ENCODE measurements around the gene LRFN5. TPM values are rescaled to one million over a fixed set of nuclear protein-coding genes. Genes with fewer than 3 reads are reported as not detected.

LRFN5 gene
- total and polyA plus RNA-seq, 9 of the 15 experiments (the other 6 are each of a cell fraction or from before 2014, with no cell fraction given), result 0.01 to 0.27 (median 0.09) TPM; not detected in 1

DNA sequence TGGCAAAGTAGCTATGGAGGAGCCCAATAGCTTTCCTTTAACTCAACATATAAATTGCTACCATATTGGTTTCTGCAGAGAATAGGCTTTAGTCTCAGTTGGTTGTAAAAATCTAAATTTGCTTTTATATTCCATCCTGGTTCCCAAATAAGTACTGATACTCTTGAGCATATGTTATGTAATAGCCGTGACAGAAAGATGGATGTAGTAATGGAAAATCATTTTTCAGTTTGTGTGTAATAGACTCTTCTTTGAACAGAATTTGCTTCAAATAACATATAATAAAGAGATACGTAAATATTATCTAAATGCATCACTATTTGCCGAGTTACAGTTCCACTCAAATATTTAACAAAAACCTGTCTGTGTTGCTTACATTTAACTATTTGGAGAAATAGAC is 271.6 kb downstream of the LRFN5 start:
- Histone ChIP-seq H2AFZ (ENCODE audit: low read depth, low read length) (no peak overlapping the region), H3K36me3 (ENCODE audit: control insufficient read depth, insufficient read depth, low read length) (no peaks in the 10 kb centered on the region), H3K9me1 (ENCODE audit: control insufficient read depth, insufficient read depth, low read length) (no peaks in the 10 kb centered on the region), H3K4me2 (ENCODE audit: insufficient read depth, low read length) (no peak overlapping the region), H3K9me3 (replicated peaks; ENCODE audit: control insufficient read depth, insufficient read depth, low read depth, low read length) (no peaks in the 10 kb centered on the region), H4K20me1 (replicated peaks; ENCODE audit: control insufficient read depth, insufficient read depth, low read length) (no peaks in the 10 kb centered on the region), H3K4me1 (replicated peaks in 1 of 2; ENCODE audit: control insufficient read depth in 2 of 2, insufficient read depth in 2 of 2, low read length in 2 of 2) (no peaks in the 10 kb centered on the region), H3K79me2 (ENCODE audit: control insufficient read depth, insufficient read depth, low read length) (no peaks in the 10 kb centered on the region), H3K27ac (ENCODE audit: extremely low read depth, low read depth, low read length) (no peak overlapping the region), H3K9ac (ENCODE audit: insufficient read depth in 1 of 2, low read depth in 2 of 2, low read length in 2 of 2) (no peak overlapping the region), H3K4me3 (no peak overlapping the region), H3K27me3 (ENCODE audit: control insufficient read depth in 2 of 2, insufficient read depth in 2 of 2, low read length in 2 of 2) (no peaks in the 10 kb centered on the region)
- ATAC-seq (no peak), FAIRE-seq (no peak), DNase-seq (ENCODE audit: extremely low read depth in 1 of 4, low spot score in 3 of 4) (no peak)
- no TSS peak for BruUV-seq (replicated peaks)
- in situ Hi-C loops (cut with MboI) (no loop called here), intact Hi-C loops (cut with micrococcal nuclease) (no loop called here)
- WGBS (ENCODE audit: insufficient coverage, low coverage, missing lambda C conversion rate), result 3% methylated on average over 3 of the region's 3 CpGs
- POLR2A ChIA-PET, result no interaction called here
- CTCF ChIA-PET (ENCODE audit: low intra/inter-chr PET ratio), result no interaction called here
- TF ChIP-seq EHMT2 (IDR thresholded peaks at IDR 0.05), result no peak
- no peak for TF ChIP-seq ZBTB8A (IDR thresholded peaks at IDR 0.05; ENCODE audit: partially characterized antibody)
- TF ChIP-seq POLR2H (tag; IDR thresholded peaks at IDR 0.05; ENCODE audit: low read depth), result no peak
- TF ChIP-seq XRCC4 (IDR thresholded peaks at IDR 0.05; ENCODE audit: extremely low read depth, insufficient read depth, insufficient read length), result no peak
- TF ChIP-seq ZNF551 (CRISPR knock-in tag; IDR thresholded peaks at IDR 0.05), result no peak
- TF ChIP-seq, protein P1, sequence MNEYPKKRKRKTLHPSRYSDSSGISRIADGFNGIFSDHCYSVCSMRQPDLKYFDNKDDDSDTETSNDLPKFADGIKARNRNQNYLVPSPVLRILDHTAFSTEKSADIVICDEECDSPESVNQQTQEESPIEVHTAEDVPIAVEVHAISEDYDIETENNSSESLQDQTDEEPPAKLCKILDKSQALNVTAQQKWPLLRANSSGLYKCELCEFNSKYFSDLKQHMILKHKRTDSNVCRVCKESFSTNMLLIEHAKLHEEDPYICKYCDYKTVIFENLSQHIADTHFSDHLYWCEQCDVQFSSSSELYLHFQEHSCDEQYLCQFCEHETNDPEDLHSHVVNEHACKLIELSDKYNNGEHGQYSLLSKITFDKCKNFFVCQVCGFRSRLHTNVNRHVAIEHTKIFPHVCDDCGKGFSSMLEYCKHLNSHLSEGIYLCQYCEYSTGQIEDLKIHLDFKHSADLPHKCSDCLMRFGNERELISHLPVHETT (CRISPR knock-in tag; conservative IDR thresholded peaks at IDR 0.05 in 1 of 2, IDR thresholded peaks at IDR 0.05 in 1 of 2), result no peak
- TF ChIP-seq, protein P2, sequence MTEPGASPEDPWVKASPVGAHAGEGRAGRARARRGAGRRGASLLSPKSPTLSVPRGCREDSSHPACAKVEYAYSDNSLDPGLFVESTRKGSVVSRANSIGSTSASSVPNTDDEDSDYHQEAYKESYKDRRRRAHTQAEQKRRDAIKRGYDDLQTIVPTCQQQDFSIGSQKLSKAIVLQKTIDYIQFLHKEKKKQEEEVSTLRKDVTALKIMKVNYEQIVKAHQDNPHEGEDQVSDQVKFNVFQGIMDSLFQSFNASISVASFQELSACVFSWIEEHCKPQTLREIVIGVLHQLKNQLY (CRISPR knock-in tag; conservative IDR thresholded peaks at IDR 0.05), result no peak
- no peak for TF ChIP-seq RBM39 (optimal IDR thresholded peaks at IDR 0.05; ENCODE audit: low read depth, low read length)
- TF ChIP-seq KLF16 (IDR thresholded peaks at IDR 0.05), result no peak
- no peak for TF ChIP-seq SAP30 (IDR thresholded peaks at IDR 0.05; ENCODE audit: borderline replicate concordance, insufficient read depth, low read depth, low read length, poor library complexity, severe bottlenecking)
- no peak for TF ChIP-seq PCBP1 (IDR thresholded peaks at IDR 0.05; ENCODE audit: low read depth, low read length, poor library complexity, severe bottlenecking)
- TF ChIP-seq, protein P3, sequence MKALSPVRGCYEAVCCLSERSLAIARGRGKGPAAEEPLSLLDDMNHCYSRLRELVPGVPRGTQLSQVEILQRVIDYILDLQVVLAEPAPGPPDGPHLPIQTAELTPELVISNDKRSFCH (CRISPR knock-in tag; IDR thresholded peaks at IDR 0.05), result no peak
- TF ChIP-seq, protein P3 (tag; IDR thresholded peaks at IDR 0.05), result no peak
- TF ChIP-seq, protein P4, sequence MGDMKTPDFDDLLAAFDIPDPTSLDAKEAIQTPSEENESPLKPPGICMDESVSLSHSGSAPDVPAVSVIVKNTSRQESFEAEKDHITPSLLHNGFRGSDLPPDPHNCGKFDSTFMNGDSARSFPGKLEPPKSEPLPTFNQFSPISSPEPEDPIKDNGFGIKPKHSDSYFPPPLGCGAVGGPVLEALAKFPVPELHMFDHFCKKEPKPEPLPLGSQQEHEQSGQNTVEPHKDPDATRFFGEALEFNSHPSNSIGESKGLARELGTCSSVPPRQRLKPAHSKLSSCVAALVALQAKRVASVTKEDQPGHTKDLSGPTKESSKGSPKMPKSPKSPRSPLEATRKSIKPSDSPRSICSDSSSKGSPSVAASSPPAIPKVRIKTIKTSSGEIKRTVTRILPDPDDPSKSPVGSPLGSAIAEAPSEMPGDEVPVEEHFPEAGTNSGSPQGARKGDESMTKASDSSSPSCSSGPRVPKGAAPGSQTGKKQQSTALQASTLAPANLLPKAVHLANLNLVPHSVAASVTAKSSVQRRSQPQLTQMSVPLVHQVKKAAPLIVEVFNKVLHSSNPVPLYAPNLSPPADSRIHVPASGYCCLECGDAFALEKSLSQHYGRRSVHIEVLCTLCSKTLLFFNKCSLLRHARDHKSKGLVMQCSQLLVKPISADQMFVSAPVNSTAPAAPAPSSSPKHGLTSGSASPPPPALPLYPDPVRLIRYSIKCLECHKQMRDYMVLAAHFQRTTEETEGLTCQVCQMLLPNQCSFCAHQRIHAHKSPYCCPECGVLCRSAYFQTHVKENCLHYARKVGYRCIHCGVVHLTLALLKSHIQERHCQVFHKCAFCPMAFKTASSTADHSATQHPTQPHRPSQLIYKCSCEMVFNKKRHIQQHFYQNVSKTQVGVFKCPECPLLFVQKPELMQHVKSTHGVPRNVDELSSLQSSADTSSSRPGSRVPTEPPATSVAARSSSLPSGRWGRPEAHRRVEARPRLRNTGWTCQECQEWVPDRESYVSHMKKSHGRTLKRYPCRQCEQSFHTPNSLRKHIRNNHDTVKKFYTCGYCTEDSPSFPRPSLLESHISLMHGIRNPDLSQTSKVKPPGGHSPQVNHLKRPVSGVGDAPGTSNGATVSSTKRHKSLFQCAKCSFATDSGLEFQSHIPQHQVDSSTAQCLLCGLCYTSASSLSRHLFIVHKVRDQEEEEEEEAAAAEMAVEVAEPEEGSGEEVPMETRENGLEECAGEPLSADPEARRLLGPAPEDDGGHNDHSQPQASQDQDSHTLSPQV (IDR thresholded peaks at IDR 0.05), result no peak
- no peak for TF ChIP-seq CBFB (CRISPR knock-in tag; IDR thresholded peaks at IDR 0.05)
- TF ChIP-seq MAFK (IDR thresholded peaks at IDR 0.05; ENCODE audit: low read length), result no peak
- no peak for TF ChIP-seq HOXB6 (CRISPR knock-in tag; IDR thresholded peaks at IDR 0.05; ENCODE audit: borderline replicate concordance)

Measured in K562 (cell line).